MM.1S (cell line): ENCODE results near the gene ZNF236.

Experiments used
- DNase-seq: peaks from one replicate; pipeline ENCODE4 v3.0.0-alpha.2; 2015
- H2AFZ ChIP-seq: fragments of 300-600 bp; sonication (generic); 2 replicates; pipeline ENCODE4 v1.6.0; 2016; ENCODE audit warnings: antibody characterized with exemption, low read length
- H3F3A ChIP-seq: fragments of 300-600 bp; sonication (generic); 2 replicates; pipeline ENCODE4 v1.6.1; 2016; ENCODE audit warnings: mild to moderate bottlenecking, antibody characterized with exemption, low read length, moderate library complexity, mixed read lengths; ENCODE audit not compliant: insufficient read depth
- H3K27ac ChIP-seq: fragments of 300-600 bp; sonication (generic); 2 replicates; pipeline ENCODE4 v1.5.1; 2016; ENCODE audit warnings: mild to moderate bottlenecking, low read length
- H3K27me3 ChIP-seq: fragments of 300-600 bp; sonication (generic); replicated peaks from 2 replicates; pipeline ENCODE4 v1.6.0; 2016; ENCODE audit warnings: low read length; ENCODE audit not compliant: insufficient read depth
- H3K36me3 ChIP-seq: fragments of 300-600 bp; sonication (generic); replicated peaks from 2 replicates; pipeline ENCODE4 v1.6.1; 2016; ENCODE audit warnings: mild to moderate bottlenecking, low read length, mixed read lengths; ENCODE audit not compliant: insufficient read depth
- H3K4me1 ChIP-seq: fragments of 300-600 bp; sonication (generic); 2 replicates; pipeline ENCODE4 v1.6.1; 2016; ENCODE audit warnings: low read length, mixed read lengths
- H3K4me2 ChIP-seq: fragments of 300-600 bp; sonication (generic); 2 replicates; pipeline ENCODE4 v1.6.0; 2016; ENCODE audit warnings: low read depth, low read length
- H3K4me3 ChIP-seq: fragments of 300-600 bp; sonication (generic); 2 replicates; pipeline ENCODE4 v1.5.1; 2016; ENCODE audit warnings: low read length, mixed read lengths
- H3K79me2 ChIP-seq: fragments of 300-600 bp; sonication (generic); 2 replicates; pipeline ENCODE4 v1.6.1; 2016; ENCODE audit warnings: mixed run types, low read length, mixed read lengths
- H3K9ac ChIP-seq: fragments of 300-600 bp; sonication (generic); 2 replicates; pipeline ENCODE4 v1.6.1; 2016; ENCODE audit warnings: low read length, mixed read lengths
- H3K9me2 ChIP-seq: fragments of 300-600 bp; sonication (generic); replicated peaks from 2 replicates; pipeline ENCODE4 v1.6.1; 2016; ENCODE audit warnings: mild to moderate bottlenecking, low read length, mixed read lengths; ENCODE audit not compliant: insufficient read depth
- H3K9me3 ChIP-seq: fragments of 300-600 bp; sonication (generic); replicated peaks from 2 replicates; pipeline ENCODE4 v1.6.1; 2016; ENCODE audit warnings: mild to moderate bottlenecking, low read length, mixed read lengths; ENCODE audit not compliant: insufficient read depth
- H4K20me1 ChIP-seq: fragments of 300-600 bp; sonication (generic); 2 replicates; pipeline ENCODE4 v1.6.1; 2016; ENCODE audit warnings: mild to moderate bottlenecking, low read length, moderate library complexity, mixed read lengths; ENCODE audit not compliant: insufficient read depth
- EZH2 ChIP-seq: fragments of 300-600 bp; sonication (generic); optimal IDR thresholded peaks from 2 replicates; pipeline ENCODE3; 2017; ENCODE audit warnings: low read depth, mild to moderate bottlenecking, antibody characterized with exemption, low read length, mixed read lengths
- EZH2phosphoT487 ChIP-seq: fragments of 300-600 bp; sonication (generic); IDR thresholded peaks from 2 replicates; pipeline ENCODE4 v1.6.1; 2018; ENCODE audit warnings: antibody characterized with exemption, low read length
- TF ChIP-seq, protein P1 (sequence below): fragments of 300-600 bp; sonication (generic); IDR thresholded peaks from 2 replicates; pipeline ENCODE4 v1.5.1; 2016; ENCODE audit warnings: antibody characterized with exemption, low read length, mixed read lengths

Gene ZNF236

DNA sequence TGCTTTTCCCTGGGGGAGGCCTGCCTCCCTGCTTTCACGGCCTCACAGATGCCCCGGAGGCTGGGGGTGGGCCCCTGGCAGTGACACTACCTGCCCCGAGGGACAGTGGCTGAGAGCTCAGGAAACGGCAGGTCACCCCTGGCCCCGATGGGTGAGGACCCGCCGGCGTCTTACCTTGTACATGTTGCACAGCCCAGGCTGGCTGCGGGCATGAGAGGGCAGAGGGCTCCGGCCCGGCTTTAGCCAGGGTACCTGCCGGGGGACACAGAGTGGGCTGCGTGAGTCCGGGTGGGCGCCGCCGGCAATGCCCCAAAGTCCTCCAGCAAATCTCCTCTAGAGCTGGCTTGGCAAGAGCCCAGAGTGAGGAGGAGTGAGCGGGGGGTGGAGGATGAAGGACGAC lies 187.3 kb downstream of the ZNF236 start:
- H3K9me2 ChIP-seq, result no peaks in the 10 kb centered on the region
- H3K79me2 ChIP-seq, result no peaks in the 10 kb centered on the region
- H2AFZ ChIP-seq, result no peak overlapping the region
- DNase-seq, result no peak
- H3K4me2 ChIP-seq, result no peak overlapping the region
- no peaks in the 10 kb centered on the region for H4K20me1 ChIP-seq
- no peaks in the 10 kb centered on the region for H3K36me3 ChIP-seq
- H3K9me3 ChIP-seq, result no peaks in the 10 kb centered on the region
- TF ChIP-seq, protein P1, sequence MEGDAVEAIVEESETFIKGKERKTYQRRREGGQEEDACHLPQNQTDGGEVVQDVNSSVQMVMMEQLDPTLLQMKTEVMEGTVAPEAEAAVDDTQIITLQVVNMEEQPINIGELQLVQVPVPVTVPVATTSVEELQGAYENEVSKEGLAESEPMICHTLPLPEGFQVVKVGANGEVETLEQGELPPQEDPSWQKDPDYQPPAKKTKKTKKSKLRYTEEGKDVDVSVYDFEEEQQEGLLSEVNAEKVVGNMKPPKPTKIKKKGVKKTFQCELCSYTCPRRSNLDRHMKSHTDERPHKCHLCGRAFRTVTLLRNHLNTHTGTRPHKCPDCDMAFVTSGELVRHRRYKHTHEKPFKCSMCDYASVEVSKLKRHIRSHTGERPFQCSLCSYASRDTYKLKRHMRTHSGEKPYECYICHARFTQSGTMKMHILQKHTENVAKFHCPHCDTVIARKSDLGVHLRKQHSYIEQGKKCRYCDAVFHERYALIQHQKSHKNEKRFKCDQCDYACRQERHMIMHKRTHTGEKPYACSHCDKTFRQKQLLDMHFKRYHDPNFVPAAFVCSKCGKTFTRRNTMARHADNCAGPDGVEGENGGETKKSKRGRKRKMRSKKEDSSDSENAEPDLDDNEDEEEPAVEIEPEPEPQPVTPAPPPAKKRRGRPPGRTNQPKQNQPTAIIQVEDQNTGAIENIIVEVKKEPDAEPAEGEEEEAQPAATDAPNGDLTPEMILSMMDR, result no peak
- TF ChIP-seq EZH2phosphoT487, result no peak
- TF ChIP-seq EZH2, result no peak
- H3K4me1 ChIP-seq, result no peaks in the 10 kb centered on the region
- H3K9ac ChIP-seq, result no peak overlapping the region
- H3F3A ChIP-seq, result no peaks in the 10 kb centered on the region
- H3K27ac ChIP-seq, result no peak overlapping the region
- H3K27me3 ChIP-seq, result no peaks in the 10 kb centered on the region
- H3K4me3 ChIP-seq, result no peak overlapping the region

DNA sequence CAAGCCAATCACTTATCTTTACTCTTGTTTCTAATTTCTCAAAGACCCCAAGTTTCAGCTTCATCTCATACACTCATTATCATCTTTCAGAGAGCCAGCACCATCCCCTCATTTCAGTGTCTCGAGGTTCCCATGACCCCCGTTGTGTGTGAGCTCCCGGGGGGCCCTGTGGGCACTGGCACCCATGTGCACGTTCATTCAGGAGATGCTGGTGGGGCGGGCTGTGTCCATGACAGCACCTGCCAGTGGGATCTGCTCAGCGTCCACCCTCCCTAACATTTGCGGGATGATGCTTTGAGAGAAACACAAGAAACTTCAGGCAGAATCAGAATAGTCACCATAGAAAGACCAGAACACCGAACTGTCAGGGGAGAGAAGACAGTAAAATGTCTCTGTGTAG lies 189.8 kb downstream of the ZNF236 start:
- no peaks in the 10 kb centered on the region for H3K9me3 ChIP-seq
- no peak for TF ChIP-seq EZH2phosphoT487
- TF ChIP-seq, protein P1, result no peak
- H3K27me3 ChIP-seq, result no peaks in the 10 kb centered on the region
- no peak overlapping the region for H2AFZ ChIP-seq
- H4K20me1 ChIP-seq, result no peaks in the 10 kb centered on the region
- no peaks in the 10 kb centered on the region for H3K36me3 ChIP-seq
- no peak overlapping the region for H3K4me2 ChIP-seq
- no peaks in the 10 kb centered on the region for H3K4me1 ChIP-seq
- H3K9me2 ChIP-seq, result no peaks in the 10 kb centered on the region
- no peak overlapping the region for H3K4me3 ChIP-seq
- H3K27ac ChIP-seq, result no peak overlapping the region
- DNase-seq, result no peak
- H3K79me2 ChIP-seq, result no peaks in the 10 kb centered on the region
- H3F3A ChIP-seq, result no peaks in the 10 kb centered on the region
- H3K9ac ChIP-seq, result no peak overlapping the region

DNA sequence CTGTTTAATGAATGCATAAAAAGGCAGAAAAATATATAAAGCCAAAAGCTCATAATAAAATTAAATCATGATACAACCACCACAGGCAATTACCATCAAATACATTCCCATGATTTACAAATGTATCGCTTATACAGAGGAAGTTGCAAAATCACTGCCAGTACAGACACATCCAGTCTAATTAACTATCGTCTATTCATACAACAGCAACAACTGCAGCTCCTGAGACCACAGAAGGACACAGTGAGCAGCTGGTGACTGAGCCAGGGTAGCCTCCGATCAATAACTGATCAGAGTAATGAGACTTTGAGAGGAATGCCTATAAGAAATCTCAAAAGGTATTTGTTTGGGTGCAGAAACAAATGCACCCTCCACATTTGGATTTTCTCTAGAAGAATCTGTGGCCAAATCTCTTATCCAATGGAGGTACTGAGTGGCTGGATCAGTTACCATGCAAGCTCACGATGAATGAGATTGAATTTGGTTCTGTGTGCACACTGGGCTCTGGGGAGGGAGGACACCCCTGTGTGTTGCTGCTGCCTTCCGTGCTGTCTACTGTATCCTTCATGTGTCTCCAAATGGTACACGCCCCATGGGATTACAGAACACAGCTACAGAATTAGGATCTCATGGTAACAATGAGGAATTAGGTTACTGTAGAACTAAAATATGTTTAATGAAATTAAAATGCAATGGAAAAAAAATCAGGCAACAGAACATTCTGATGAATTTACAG lies 190.6 kb downstream of the ZNF236 start:
- no peak overlapping the region for H3K4me2 ChIP-seq
- H3K79me2 ChIP-seq, result no peaks in the 10 kb centered on the region
- H3K9me2 ChIP-seq, result no peaks in the 10 kb centered on the region
- H3K27me3 ChIP-seq, result no peaks in the 10 kb centered on the region
- no peak overlapping the region for H2AFZ ChIP-seq
- H3K4me1 ChIP-seq, result no peaks in the 10 kb centered on the region
- H3K36me3 ChIP-seq, result no peaks in the 10 kb centered on the region
- no peak overlapping the region for H3K27ac ChIP-seq
- DNase-seq, result no peak
- H3K9me3 ChIP-seq, result no peaks in the 10 kb centered on the region
- H4K20me1 ChIP-seq, result no peaks in the 10 kb centered on the region
- no peaks in the 10 kb centered on the region for H3F3A ChIP-seq
- TF ChIP-seq EZH2, result no peak
- TF ChIP-seq, protein P1, result no peak
- TF ChIP-seq EZH2phosphoT487, result no peak
- H3K9ac ChIP-seq, result no peak overlapping the region
- no peak overlapping the region for H3K4me3 ChIP-seq
